K562 (cell line): Measurements from ENCODE around the gene MAB21L3. TPM values are rescaled to one million over a fixed set of nuclear protein-coding genes. Genes with fewer than 3 reads are reported as not detected.

Experiments used
- BMI1 ChIP-seq: fragments of 150-350 bp; IDR thresholded peaks from 2 replicates; pipeline ENCODE4 v1.6.1; 2014; ENCODE audit warnings: low read length
- EGR1 ChIP-seq: fragments of 450-650 bp; conservative IDR thresholded peaks from 2 replicates; pipeline ENCODE4 v1.6.1; 2017; ENCODE audit warnings: mild to moderate bottlenecking
- ETV1 ChIP-seq: fragments of 450-650 bp; conservative IDR thresholded peaks from 2 replicates; pipeline ENCODE4 v1.6.1; 2016; ENCODE audit warnings: missing genetic modification characterization, control low read depth, low read depth, missing compliant biosample characterization
- FOXM1 ChIP-seq, 2 experiments: fragments of 450-650 bp in 1 of 2; sonication (generic) in 1 of 2; formaldehyde crosslinking in 1 of 2; IDR thresholded peaks; 2 replicates each; pipeline versions ENCODE4 v1.6.1 to v1.9.0; 2017 to 2022; ENCODE audit warnings: low read depth in 2 of 2, mild to moderate bottlenecking in 2 of 2, missing genetic modification reagents in 1 of 2, moderate library complexity in 1 of 2
- HDAC6 ChIP-seq: IDR thresholded peaks from 2 replicates; pipeline ENCODE4 v1.6.1; 2012; ENCODE audit warnings: low read depth, mild to moderate bottlenecking, control low read depth, inconsistent platforms, low read length, moderate library complexity
- JUNB ChIP-seq: fragments of 450-650 bp; formaldehyde crosslinking; conservative IDR thresholded peaks from 2 replicates; pipeline ENCODE4 v1.4.0; 2020; ENCODE audit warnings: mild to moderate bottlenecking
- KLF10 ChIP-seq: fragments of 250-450 bp; sonication (Bioruptor Pico); IDR thresholded peaks from 2 replicates; pipeline ENCODE4 v1.6.1; 2021; ENCODE audit warnings: matching md5 sums
- MTA1 ChIP-seq: fragments of 450-650 bp; IDR thresholded peaks from 2 replicates; pipeline ENCODE4 v1.6.1; 2017; ENCODE audit warnings: borderline replicate concordance
- MTA2 ChIP-seq: fragments of 450-650 bp; IDR thresholded peaks from 2 replicates; pipeline ENCODE4 v1.6.1; 2016; ENCODE audit warnings: low read depth
- TCF7 ChIP-seq: sonication (generic); IDR thresholded peaks from 2 replicates; pipeline ENCODE4 v1.6.1; 2016; ENCODE audit warnings: antibody characterized with exemption, borderline replicate concordance
- TEAD2 ChIP-seq: fragments of 450-650 bp; IDR thresholded peaks from 2 replicates; pipeline ENCODE4 v1.6.1; 2016; ENCODE audit warnings: missing genetic modification characterization, control low read depth, missing compliant biosample characterization
- TSC22D4 ChIP-seq: fragments of 450-650 bp; IDR thresholded peaks from 2 replicates; pipeline ENCODE4 v1.6.1; 2016; ENCODE audit warnings: missing genetic modification characterization, missing biosample characterization, control low read depth
- XRCC4 ChIP-seq: IDR thresholded peaks from one replicate; pipeline ENCODE4 v1.6.1; 2011; ENCODE audit not compliant: insufficient read depth, insufficient read length; ENCODE audit errors: extremely low read depth
- ZBED1 ChIP-seq: IDR thresholded peaks from 2 replicates; pipeline ENCODE4 v1.6.1; 2014
- ZNF311 ChIP-seq: fragments of 250-450 bp; sonication (Bioruptor Pico); IDR thresholded peaks from 2 replicates; pipeline ENCODE4 v1.4.0; 2020; ENCODE audit warnings: mild to moderate bottlenecking, moderate library complexity
- ZNF785 ChIP-seq: fragments of 250-450 bp; sonication (Bioruptor Pico); IDR thresholded peaks from 2 replicates; pipeline ENCODE4 v1.4.0; 2020; ENCODE audit warnings: mild to moderate bottlenecking
- polyA plus RNA-seq, 8 experiments: library from polyadenylated mRNA; depleted of rRNA in 4 of 8; stranded (reverse) in 5 of 8; unstranded in 3 of 8; fragments of >200 nt; fragmentation: Nextera tagmentation in 2 of 8; fragmentation: Illumina TruSeq in 1 of 8; extraction: Ambion mirVana in 2 of 8; extraction: Trizol in 1 of 8; gene quantifications; 2 replicates each; pipeline versions ENCODE4 v1.2.1 to v1.2.3, GENCODE V29; 2011 to 2014; ENCODE audit warnings: inconsistent platforms in 1 of 8, missing spikeins in 1 of 8
- total RNA-seq, 7 experiments: library from RNA; depleted of rRNA in 6 of 7; stranded (reverse); fragments of >200 nt in 6 of 7; fragmentation: Illumina TruSeq in 2 of 7; extraction: Trizol in 2 of 7; gene quantifications; 2 replicates each; pipeline versions ENCODE4 v1.2.1 to v1.2.3, GENCODE V29; 2011 to 2021; ENCODE audit warnings: low replicate concordance in 1 of 7
- TF ChIP-seq, protein P1 (sequence below): fragments of 250-450 bp; sonication (Bioruptor Pico); IDR thresholded peaks from 2 replicates; pipeline ENCODE4 v1.4.0; 2020; ENCODE audit warnings: borderline replicate concordance
- TF ChIP-seq, protein P2 (sequence below): fragments of 250-450 bp; sonication (Bioruptor Pico); IDR thresholded peaks from 2 replicates; pipeline ENCODE4 v1.5.0; 2020; ENCODE audit warnings: mild to moderate bottlenecking
- TF ChIP-seq, protein P3 (sequence below): sonication (generic); formaldehyde crosslinking; IDR thresholded peaks from 2 replicates; pipeline ENCODE4 v1.8.0; 2022; ENCODE audit warnings: mild to moderate bottlenecking, missing genetic modification reagents
- TF ChIP-seq, protein P4 (sequence below): fragments of 250-450 bp; sonication (Bioruptor Pico); IDR thresholded peaks from 2 replicates; pipeline ENCODE4 v1.5.0; 2022; ENCODE audit warnings: mild to moderate bottlenecking
- TF ChIP-seq, protein P5 (sequence below): fragments of 450-650 bp; IDR thresholded peaks from 2 replicates; pipeline ENCODE4 v1.6.1; 2016; ENCODE audit warnings: missing biosample characterization, missing genetic modification characterization

Gene MAB21L3
- total and polyA plus RNA-seq, 9 of the 15 experiments (the other 6 are each of a cell fraction or from before 2014, with no cell fraction given) = not detected

GRCh38 chr1:116151739-116152576, 40.8 kb downstream of the MAB21L3 start (continued):
- TF ChIP-seq, protein P1, sequence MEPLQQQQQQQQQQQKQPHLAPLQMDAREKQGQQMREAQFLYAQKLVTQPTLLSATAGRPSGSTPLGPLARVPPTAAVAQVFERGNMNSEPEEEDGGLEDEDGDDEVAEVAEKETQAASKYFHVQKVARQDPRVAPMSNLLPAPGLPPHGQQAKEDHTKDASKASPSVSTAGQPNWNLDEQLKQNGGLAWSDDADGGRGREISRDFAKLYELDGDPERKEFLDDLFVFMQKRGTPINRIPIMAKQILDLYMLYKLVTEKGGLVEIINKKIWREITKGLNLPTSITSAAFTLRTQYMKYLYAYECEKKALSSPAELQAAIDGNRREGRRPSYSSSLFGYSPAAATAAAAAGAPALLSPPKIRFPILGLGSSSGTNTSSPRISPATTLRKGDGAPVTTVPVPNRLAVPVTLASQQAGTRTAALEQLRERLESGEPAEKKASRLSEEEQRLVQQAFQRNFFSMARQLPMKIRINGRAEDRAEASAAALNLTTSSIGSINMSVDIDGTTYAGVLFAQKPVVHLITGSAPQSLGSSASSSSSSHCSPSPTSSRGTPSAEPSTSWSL (CRISPR knock-in tag) = no peak
- peak; percentile 99 for TF ChIP-seq EGR1
- TF ChIP-seq, protein P2, sequence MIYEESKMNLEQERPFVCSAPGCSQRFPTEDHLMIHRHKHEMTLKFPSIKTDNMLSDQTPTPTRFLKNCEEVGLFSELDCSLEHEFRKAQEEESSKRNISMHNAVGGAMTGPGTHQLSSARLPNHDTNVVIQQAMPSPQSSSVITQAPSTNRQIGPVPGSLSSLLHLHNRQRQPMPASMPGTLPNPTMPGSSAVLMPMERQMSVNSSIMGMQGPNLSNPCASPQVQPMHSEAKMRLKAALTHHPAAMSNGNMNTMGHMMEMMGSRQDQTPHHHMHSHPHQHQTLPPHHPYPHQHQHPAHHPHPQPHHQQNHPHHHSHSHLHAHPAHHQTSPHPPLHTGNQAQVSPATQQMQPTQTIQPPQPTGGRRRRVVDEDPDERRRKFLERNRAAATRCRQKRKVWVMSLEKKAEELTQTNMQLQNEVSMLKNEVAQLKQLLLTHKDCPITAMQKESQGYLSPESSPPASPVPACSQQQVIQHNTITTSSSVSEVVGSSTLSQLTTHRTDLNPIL (CRISPR knock-in tag) = no peak
- TF ChIP-seq, protein P3, sequence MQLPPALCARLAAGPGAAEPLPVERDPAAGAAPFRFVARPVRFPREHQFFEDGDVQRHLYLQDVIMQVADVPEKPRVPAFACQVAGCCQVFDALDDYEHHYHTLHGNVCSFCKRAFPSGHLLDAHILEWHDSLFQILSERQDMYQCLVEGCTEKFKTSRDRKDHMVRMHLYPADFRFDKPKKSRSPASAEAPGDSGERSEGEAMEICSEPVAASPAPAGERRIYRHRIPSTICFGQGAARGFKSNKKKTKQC (CRISPR knock-in tag) = 0 out of 2 replicates have a peak, but pooled peaks have one; percentile 27
- TF ChIP-seq HDAC6 = no peak
- no peak for TF ChIP-seq TSC22D4
- TF ChIP-seq XRCC4 = no peak
- TF ChIP-seq MTA2 = no peak
- TF ChIP-seq FOXM1 (IDR thresholded peaks at IDR 0.05; ENCODE audit: low read depth) = no peak
- no peak for TF ChIP-seq FOXM1 (CRISPR knock-in tag; IDR thresholded peaks at IDR 0.05; ENCODE audit: low read depth)
- TF ChIP-seq, protein P4, sequence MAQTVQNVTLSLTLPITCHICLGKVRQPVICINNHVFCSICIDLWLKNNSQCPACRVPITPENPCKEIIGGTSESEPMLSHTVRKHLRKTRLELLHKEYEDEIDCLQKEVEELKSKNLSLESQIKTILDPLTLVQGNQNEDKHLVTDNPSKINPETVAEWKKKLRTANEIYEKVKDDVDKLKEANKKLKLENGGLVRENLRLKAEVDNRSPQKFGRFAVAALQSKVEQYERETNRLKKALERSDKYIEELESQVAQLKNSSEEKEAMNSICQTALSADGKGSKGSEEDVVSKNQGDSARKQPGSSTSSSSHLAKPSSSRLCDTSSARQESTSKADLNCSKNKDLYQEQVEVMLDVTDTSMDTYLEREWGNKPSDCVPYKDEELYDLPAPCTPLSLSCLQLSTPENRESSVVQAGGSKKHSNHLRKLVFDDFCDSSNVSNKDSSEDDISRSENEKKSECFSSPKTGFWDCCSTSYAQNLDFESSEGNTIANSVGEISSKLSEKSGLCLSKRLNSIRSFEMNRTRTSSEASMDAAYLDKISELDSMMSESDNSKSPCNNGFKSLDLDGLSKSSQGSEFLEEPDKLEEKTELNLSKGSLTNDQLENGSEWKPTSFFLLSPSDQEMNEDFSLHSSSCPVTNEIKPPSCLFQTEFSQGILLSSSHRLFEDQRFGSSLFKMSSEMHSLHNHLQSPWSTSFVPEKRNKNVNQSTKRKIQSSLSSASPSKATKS (CRISPR knock-in tag) = no peak
- no peak for TF ChIP-seq ZNF785 (CRISPR knock-in tag)
- TF ChIP-seq KLF10 (CRISPR knock-in tag) = no peak
- no peak for TF ChIP-seq JUNB
- no peak for TF ChIP-seq BMI1
- TF ChIP-seq TCF7 = no peak; the same call in 1 of the 2 replicates
- no peak for TF ChIP-seq ZBED1
- no peak for TF ChIP-seq TEAD2 (tag)
- TF ChIP-seq ETV1 = peak; percentile 59
- TF ChIP-seq MTA1 = no peak
- TF ChIP-seq ZNF311 = no peak
- TF ChIP-seq, protein P5, sequence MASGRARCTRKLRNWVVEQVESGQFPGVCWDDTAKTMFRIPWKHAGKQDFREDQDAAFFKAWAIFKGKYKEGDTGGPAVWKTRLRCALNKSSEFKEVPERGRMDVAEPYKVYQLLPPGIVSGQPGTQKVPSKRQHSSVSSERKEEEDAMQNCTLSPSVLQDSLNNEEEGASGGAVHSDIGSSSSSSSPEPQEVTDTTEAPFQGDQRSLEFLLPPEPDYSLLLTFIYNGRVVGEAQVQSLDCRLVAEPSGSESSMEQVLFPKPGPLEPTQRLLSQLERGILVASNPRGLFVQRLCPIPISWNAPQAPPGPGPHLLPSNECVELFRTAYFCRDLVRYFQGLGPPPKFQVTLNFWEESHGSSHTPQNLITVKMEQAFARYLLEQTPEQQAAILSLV (tag) = no peak
